HG03103 (cell line): ENCODE data around the gene ANK3.

Experiments used
- ATAC-seq: cut with Tn5 transposase; IDR thresholded peaks from one replicate; pipeline ENCODE4 v1.9.1; 2021; ENCODE audit warnings: low read depth; ENCODE audit not compliant: unreplicated experiment

Gene ANK3

DNA sequence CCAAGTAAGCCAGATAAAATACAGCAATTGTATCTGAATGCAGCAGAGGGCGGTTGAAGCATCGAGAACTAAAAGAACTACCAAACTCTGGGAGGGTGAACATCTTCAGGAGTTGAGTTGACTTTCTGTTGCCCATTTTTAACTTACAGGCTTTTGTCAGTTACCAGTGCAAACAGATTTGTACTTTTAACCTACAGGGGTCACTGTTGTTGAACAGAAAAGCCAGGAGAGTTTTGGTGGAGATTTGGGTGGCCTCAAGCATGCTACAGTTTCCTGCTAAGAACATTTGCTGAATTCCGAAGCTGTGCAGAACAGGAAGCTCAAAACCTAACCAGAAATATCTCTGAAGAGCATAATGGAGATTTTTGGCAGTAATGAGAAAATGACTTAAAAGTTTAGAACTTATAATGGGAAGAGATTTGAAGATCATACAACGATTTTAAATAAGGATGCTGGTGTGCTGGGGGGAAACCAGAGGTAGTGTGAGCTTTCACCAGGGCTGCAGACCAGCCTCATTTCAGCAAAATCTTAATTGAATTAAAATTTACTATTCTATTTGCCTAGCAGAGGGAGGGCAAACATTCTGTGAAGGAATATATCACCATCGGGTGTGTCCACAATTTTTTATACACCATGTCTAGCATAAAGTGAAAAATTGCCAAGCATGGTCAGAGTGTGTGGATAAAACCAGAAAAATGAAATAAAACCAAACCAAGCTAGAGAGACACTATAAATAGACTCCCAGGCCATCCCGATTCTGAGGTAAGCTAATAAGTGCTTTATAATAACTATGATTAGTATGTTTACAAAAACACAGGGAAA, 274.7 kb downstream of the ANK3 start:
- ATAC-seq = peak; percentile 85

DNA sequence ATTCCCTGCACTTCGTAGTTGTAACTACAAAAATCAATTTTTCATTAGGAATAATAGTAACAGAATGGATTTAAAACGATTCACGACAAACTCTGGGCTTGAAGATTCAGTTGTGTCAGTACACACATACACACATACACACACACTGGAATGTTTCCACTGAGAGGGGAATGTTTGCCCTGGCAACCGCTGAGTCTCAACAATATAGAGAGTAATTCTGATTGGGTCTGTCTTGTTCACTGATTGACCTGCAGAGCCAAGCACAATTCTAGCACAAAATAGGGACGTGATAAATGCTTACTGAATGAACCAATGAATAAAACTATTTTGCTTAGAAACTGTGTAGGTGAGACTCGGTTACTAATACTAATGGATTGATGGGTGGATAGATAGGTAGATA, 278.9 kb downstream of the ANK3 start:
- no peak for ATAC-seq

DNA sequence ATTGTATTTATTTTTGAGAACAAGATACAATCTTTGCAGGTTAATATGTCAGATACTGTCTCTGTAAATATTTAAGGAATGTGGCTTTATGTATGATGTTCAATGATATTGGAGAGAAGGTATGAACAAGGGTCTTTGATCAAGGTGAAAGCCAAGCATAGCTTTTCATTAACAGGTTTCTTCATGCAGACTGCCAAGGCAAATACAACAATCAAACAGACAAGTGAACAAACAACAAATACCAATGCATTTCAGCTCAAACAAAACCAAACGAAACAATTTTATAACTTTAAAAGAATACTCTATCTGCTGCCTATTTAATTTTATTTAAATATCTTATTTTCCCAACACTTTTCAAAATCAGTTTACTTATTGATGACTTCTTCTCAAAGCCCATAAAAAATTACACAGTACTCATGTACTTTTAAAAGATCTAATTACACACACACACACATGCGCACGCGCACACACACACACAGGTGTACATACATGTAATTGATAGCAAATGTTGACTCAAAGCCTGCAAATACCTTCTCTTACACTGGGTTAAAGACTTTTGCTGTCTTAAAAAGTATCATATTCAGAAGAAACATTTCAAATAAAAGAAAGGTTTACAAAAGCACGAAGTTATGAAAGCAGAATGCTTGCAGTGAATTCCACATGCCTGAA, 282.2 kb downstream of the ANK3 start:
- no peak for ATAC-seq

DNA sequence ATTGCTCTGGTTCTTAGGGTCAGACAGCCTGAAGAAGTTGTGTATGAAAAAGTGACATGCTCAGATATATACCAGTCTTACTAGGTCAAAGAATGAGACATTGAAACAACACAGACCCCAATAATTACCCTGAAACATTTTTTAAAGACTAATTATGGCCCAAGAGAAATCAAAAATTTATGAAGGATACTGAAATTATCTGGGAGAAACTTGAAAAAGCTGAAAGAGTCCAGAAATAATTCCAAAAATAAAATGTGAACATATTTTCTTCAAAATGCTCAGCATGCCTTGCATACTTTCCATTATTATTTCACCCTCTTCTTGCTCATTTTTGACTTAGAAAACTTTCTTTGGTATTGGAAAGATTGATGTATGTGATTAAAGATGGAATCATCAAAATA, 284.4 kb downstream of the ANK3 start:
- no peak for ATAC-seq

DNA sequence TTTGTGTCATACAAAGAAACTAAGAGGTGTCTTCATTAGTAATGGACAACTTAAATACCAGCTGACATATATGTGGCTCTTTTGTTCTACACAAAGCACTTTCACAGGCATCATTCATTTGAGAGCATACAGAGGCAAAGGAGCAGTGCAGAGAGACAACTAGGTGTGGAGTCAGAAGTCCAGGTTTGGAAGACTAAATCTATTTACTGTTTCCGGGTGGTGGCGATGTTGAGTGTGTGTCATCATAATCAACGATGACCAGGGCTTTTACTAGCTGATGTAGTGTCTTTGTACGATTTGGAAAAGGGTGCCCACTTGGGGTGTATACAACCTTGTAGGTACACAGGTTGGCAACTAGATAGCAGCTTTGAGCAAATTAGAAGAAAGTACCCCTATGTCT, 287.9 kb downstream of the ANK3 start:
- ATAC-seq = no peak

DNA sequence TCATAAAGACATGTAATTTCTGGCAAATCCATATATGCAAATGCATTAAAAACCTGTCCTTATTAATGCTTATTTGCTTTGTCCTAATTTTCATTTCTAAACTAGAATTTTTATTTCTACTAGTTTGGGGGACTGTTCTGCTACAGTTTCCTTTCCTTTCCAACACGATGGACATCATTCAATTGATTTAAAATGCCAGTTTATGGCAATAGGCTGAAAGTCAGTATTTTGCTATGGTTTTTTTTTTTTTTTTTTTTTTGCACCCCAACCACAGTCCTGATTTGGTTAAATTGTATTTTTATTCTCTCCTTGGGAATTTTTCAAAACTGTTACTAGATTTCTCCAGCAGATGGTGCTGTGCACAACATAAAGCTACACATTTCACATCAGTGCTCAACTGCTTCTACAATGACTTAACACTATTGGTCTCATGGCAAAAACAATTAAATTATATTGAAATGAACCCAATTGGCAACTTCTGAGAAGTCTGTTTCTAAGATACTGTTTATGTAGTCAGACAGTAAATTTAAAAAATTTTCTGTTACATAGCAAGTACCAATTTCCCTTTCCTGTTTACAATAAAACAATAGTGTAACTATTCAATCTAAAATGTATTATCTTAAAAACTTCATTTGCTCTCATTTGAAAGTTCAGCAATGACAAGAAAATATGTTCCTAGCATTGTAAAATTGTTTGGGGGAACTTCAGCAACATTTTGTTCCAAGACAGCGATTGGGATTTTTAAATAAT, 289.5 kb downstream of the ANK3 start:
- no peak for ATAC-seq

DNA sequence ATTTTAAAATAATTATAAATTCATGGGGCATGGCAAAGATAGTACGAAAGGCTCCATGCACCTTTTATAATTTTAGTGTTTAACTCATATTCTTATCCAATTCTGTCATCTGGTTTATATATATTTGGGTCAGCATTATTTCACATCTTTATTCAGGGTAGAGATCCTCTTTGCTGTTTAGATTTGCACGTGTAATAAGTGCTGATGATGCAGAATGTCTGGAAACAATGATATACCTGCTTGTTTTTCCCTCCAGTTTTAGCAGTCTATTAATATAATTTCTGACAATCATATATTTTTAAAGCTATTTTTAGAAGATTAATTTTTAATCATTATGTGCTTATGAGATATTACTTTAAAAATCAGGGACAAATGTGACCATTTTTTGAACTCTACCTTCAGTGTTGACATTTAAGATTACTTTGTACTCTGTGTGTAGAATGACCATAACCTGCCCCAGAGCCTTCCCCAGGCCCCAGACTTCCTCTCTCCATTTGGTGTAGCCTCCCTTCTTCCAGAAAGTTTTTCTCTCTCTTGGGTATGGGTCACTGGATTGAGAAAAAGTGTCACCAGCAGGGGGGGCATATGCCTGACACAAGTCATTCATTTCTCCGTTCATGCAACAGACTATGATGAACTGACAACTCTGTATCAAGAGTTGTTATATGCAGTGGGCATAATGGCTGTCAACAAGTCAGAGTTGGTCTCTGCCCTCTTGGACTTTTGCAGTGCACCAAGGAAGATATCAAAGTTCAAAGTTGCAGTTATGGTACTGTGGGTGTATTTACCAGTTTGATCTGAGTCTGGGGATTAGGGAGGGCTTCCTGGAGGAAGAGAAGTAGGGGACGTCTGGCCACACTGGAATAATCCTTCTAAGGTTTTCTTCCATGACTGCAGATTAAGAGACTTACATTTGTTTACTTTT, 290.7 kb downstream of the ANK3 start:
- no peak for ATAC-seq

DNA sequence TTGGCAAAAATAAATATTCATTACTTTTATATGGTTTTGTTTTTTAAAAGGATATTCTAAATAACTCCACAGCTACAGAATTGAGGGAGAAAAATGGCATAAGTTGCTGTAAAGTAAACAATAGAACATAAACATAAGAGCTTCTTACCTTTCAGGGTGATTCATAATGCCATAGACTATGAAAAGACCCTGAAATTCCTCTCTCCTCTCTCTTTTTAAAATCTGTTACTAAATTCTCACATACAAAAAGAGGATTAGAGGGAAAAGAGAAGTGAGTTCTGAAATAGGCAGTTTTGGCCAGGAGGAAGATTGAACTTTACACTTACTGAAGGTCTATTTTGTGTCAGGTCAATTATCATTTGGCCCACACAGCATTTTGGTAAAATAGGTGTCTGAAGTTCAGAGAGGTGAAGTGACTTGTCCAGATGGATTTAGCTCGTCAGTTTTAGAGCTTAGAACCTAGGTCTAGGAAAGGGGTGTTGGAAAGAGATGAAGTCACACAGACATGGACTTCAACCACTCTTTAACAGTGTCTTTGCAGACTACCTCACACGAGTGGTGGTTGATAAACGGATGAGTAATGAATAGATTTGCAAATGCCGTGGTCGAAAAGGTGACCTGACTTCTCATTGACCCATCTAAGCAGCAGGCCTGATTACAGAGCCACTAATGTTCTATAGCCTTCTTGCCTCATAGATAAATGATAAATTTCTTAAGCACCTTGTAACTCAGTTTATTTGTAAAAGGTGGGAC, 292.7 kb downstream of the ANK3 start:
- ATAC-seq = no peak

DNA sequence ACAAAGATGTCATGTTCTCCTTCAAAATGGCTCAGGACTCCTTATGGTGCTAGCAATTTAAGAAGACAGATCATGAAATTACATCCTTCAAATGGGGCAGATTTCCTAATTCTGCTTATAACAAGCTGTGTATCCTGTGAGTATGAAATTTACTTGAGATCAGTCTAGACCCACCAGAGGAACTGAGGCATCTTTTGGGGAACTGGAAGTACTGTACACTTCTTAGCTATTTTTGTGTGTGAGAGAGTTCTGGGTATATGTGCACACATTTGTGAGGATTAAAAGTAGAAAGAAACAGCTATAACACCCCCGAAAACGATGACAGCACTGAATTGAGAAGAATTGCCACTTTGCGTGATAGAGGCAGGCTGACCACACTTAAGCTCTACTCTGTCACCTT, 296.4 kb downstream of the ANK3 start:
- ATAC-seq = peak; percentile 76

DNA sequence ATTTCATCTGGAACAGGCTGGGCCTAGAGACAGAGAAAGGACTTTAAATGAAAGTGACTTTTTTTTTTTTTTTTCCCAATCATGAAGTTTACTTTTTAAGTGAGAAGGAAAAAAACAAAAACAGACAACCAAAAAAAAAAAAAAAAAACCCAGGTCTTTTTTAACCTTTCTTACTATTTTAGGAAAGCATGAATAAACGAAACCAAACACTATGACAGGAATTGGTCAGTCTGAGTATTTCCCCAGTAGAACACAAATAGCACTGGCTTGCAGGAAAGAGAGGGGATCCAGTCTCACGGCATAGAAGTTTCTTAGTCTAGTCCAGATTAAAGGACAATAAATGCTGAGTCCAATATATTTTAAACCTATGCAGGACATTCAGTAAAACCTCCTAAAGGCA, 302.8 kb downstream of the ANK3 start:
- peak; percentile 67 for ATAC-seq

DNA sequence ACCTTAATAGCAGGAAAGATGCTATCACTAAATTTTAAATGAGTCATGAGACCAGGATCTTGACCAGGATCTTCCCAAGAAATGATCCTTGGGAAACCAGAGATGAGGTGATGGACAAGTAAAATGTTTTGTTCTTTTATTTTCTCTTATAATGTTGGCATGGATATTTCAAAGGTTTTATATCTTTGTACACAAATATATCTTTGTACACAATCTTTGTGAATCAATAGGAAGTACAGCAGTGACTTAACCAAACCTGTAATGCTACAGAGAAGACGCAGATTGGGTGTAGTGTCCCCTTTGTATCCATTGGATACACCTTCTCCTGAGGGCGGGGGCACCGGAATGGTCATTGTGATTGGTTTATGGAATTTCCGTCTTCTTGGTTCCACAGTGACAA, 303.3 kb downstream of the ANK3 start:
- no peak for ATAC-seq

DNA sequence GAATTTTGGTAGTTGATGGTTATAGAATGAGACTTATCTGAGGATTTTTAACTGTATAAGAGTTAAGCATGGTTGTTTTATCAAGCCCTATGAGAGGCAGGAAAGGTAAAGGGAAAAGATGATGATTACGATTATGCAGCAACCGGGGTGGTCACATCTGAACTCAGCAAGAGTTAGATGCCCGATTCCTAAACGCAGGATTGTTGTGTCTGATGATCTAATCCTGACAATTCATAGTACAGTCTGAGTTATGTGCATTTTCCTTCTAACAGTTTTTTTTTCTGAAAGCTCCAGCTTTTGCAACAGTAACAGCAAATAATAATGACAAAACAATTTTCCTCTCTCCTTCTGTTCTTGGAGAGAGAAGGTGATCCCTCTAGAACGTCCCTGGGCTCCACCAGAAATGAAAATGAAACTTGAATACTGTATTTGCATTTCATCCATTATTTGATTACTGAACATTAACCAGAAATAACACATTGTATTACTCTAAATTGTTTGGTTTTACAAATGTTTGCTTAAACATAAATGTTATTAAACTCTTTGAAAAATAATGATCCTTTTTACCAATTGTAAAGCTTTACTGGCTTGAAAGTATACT, 306.8 kb downstream of the ANK3 start:
- no peak for ATAC-seq

DNA sequence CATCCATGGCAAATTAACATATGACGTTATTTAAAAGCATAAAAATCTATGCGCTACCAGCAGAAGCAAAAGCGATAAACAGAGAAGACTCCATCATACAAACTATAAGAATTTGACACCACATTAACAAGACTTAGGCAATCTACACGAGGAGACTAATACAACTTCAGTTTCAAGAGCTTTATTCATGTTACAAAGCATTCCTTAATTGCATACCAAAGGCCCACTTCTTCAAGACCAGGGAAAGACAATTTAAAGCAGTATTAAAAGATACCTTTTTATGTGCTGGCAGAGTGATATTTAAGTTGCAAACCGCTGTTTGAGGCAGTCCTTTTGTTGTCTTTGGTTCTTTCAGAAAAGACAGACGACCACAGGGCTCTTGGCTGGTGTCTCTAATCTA, 307.3 kb downstream of the ANK3 start:
- ATAC-seq = no peak

DNA sequence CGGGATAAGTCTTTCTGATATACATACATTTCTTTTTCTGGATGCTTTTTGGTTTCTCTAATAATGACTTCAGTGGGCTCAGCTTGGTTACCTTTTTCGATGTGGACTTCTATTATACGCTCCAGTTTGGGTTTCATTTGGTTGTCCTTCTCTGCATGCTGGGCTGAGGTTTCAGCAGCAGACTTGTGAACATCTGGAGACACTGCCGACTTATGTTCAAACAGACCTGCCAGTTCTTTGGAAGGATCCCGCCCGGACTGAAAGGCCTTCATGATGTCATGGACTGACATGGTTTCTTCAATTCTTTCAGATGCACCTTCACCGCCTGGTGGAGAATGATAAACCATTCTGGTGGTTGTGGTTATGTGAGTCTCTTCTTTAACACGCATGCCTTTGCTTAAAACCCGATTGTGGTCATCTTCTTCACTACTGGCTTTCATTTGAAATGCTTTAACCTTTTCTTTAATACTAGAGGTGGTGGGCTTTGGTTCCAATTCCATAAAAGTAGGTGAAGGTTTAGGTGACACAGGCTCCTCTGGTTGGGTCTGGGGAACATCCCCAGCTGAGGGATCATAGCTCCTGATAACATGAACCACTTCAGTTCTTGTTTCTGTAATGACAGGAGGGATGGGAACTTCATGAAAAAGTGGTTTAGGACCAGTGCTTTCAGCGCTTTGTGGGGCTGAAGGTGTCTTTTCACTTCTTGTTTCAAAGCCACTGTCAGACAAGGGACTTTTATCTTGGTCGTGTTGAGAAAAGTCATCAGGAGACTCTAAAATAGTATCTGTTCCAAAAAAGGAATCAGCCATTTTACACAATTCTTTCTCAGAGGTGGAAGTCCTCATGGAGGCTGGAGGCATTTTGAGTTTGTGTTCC, 315.7 kb downstream of the ANK3 start:
- peak; percentile 85 for ATAC-seq

DNA sequence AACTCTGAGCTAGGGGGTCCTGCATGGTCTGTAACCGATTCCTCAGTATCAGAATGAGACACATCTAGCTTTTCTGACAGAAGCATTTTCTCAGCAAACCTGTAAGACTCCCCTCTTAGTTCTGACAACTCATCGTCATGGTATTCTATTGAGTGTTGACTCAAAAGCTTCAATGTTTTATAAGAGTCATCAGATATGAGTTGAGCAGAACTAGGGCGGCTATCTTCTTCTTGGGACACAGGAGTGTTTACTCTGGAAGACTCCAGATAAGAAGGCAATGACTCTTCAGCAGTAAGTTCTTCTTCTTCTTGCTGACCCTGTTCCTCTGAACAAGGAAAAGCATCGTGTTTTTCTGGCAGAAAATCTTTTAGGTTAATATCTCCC, 316.3 kb downstream of the ANK3 start:
- ATAC-seq = no peak

DNA sequence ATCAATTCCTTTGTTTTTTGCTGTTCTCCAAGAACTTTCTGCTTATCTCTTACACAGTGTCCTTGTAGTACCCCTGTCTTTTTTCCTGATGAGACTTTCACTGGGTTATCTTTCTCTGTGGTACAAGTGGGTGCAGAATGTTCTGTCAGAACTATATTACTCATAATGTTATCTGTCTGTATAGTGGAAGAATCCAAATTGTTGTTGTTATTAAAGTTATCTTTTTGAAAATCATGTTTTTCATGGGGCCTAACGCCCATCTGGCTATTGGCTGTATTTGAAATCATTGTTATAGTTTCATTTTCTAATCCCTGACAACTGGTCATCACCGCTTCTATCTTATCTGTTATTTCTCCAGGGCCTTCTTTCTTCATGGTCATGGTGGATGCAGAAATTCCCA, 320.4 kb downstream of the ANK3 start:
- ATAC-seq = no peak

DNA sequence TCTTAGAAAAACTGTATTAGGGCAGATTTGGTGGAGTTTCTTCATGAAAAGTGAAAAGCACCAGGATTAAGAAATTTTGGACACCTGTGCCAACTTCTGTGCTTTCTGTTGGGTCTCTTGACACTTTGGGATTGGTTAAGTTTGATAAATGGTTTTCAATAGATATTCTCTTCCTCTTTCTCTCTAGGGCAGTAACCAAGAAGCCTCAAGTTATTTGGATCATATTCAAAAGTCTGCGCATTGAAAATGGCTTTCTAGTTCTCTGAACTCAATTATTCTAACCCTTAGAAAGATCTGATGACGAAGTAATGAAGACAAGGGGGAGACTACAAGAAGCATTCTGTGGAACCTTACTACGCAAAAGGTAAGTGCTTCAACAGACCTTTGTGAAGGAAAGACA, 339.3 kb downstream of the ANK3 start:
- no peak for ATAC-seq

DNA sequence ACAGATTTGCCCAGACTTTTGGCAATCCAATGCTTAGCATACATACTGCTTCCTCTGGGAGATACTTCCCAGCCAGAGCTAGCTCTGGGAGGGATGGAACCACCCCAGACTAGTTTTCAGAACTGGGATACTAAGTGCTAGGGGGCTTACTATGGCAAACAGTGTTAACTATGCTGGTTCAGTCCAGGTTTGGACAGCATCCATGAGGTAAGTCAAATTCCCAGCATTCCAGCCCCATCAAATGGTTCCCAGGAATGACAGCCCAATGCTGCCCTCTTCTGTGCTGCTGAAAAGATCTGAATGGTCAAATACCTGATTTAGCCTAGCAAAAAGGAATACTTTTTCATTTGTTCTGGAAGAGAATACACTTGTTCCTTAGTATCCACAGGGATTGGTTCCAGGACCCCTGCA, 341.6 kb downstream of the ANK3 start:
- no peak for ATAC-seq
